ENCODE results near the gene HEXA.
A peak's percentile ranks its signal among the peaks of the same experiment; 100 is the strongest.

Gene HEXA

GRCh38 chr15:72318408-72318942, 57.3 kb downstream of the HEXA start:
- DNase-seq, result no peak

- peak; percentile 80 for DNase-seq
These were observed 60.0 kb downstream of the HEXA start for GRCh38 chr15:72315706-72316370.

DNA sequence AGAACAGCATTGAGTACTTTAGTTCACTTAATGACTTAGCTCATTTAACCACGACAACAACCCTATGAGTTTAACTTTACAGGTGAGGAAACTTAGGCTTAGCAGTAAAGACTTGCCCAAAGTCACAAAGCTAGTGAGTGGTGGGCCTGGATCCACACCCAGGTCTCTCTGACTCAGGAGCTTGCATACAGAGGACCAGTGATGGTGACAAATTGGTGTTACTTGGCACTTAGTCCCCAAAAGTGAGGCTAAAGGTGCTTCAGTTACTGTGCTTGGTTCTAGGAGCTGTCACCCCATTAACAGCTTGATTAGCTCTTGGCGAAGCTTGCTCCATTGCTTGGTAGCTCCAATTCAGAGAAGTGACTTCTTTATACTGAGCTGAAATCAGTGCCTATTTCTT, 61.9 kb downstream of the HEXA start:
- DNase-seq, result no peak

- DNase-seq, result no peak
These were observed 62.4 kb downstream of the HEXA start for GRCh38 chr15:72313448-72313840.

DNA sequence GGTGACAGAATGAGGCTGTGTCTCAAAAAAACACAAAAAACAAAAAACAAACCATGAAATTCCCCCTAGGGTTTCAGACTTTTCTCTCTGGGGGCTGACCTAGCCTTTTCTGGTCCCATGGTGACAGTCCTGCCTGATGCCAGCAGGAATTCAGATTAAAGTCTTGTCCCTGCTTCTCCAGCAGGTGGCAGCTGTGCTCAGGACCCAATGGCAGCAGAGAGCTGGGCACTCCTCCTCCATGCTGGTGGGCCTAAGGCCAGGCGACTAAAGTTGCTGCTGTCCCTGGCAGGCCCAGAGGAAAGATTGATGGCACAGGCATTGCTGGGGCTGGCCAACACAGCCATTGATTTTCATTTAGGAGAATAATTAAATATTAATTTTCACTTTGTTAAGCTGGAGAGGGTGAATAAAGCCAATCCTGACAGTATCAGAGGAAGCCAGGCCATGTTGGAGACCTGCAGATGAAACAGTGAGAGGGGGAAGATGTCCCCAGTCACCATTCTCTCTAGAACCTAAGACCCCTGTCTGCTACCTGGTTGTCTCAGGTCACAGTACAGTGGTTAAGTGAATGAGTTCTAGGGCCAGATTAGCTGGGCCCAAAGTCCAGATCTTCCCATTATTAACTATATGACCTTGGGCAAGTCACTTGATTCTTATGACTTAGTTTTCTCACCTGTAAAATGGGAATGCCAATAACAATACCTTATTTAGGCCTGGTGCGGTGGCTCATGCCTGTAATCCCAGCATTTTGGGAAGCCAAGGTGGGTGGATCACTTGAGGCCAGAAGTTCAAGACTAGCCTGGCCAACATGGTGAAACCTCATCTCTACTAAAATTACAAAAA, 63.0 kb downstream of the HEXA start:
- peak; percentile 50 for DNase-seq

- DNase-seq, result no peak
These were observed 68.8 kb downstream of the HEXA start for GRCh38 chr15:72307026-72307425.

DNA sequence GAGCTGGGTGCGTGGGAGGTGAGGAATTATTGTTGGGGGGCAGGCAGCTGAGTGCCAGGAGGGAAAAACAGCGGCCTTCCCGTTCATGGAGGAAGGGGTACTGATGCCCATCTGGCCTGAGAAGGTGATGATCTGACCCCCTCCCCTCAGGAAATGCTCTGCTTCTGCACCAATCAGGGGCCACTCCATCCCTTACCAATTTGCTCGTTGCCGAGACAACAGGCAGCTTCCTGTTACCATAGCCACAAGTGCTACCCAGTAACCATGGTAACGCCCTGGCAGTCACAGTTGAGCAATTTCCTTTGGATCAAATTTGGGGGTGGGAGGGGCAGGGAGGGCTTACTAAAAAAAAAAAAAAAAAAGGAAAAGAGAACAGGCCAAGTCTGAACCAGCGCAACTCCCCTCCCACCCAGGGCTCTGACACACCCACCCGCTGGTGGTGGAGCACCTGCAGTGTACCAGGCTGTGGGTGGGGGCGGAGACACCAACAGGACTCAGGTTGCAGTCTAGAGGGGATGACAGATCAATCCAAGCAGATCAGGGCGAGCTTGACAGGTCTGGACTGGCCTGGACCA, 69.5 kb downstream of the HEXA start:
- peak; percentile 74 for DNase-seq

DNA sequence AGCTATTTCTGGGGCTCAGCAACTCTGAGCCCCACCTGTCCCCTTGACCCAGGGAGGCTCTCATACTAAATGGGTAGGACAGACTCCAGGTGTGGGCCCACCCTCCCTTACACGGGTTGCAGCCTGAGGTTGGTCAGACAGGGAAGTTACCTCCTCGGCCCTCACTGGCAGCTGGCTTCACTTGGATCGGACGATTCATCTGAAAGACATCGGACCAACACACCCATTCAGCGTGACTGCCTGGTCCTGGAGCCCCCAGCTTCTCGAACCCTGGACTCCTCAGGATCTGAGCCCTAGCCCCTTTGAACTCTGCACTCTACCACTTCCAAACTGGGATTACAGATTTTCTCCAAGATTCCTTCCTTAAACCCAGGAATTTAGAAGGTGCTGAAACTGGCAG, 71.2 kb downstream of the HEXA start:
- no peak for DNase-seq

DNA sequence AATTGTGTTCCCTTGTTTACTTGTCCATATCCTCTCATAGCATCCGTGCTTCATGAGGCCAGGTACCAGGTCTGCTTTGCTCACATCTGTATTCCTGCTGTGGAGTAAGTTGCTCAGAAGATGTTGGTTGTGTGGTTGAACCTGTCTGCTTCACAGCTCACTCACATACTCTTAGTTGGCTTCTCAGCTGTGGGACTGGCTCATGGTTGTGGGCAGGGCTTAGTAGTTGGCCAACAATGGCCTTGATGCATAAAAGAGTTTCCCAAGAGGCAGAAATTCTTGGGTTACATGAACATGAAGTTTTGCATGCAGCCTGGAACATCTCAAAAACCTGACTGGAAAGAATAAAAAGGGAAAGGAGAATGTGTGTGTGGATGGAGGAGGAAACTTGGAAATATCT, 72.9 kb downstream of the HEXA start:
- DNase-seq, result no peak

All from NCI-H1436 (cell line).